Measurements from ENCODE around the gene FOXC2.

The FOXC2 gene

DNA sequence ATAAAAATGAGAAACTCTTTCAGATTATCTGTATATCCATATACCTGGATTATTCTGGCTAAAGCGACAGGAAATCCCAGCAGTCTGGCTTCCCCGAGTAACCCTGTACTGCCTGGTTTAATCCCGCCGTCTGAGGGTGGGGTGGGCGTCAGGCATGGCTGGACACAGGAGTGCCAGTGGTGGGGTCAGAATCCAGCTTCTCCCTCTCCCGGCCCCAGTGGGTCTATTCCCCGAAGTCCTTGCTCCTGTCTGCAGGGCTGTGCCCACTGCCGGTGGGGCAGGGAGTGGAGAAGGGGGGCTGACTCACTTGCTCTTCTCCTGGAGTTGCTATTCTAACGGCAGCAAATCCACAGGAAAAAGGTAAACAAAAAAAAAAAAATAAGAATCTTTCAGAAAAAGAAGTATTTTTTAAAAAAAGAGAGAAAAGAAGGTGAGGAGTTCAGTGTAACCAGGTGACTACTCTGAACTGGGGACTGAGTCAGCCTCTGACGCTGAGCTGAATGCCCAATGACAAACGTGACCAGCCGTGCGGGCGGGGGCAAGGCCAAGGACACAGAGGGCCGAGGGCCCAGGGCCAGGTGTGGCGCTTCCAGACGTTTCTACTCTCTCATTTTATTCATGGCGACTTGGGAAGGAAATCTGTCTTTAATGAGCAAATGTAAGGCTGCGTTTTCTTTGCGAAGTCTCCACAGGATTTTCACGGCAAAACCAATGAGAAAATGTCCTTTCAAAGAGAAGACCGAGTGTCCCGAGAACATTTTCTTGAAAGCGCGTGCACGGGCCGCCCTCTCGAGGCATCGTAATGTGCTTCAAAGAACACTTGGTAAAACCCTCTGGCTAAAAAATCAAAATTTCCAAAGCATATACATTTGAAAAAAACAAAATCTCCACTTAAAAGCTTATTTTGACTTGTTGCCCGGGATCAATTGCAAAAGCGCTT lies 36.1 kb upstream of the FOXC2 start:
- Mint-ChIP-seq H3K9me3 (no peaks in the 10 kb centered on the region), H3K36me3 (peaks cover 4% of the 10 kb centered on the region), H3K27ac (no peak overlapping the region), H3K27me3 (no peaks in the 10 kb centered on the region), H3K4me3 (no peak overlapping the region), H3K4me1 (no peaks in the 10 kb centered on the region)

DNA sequence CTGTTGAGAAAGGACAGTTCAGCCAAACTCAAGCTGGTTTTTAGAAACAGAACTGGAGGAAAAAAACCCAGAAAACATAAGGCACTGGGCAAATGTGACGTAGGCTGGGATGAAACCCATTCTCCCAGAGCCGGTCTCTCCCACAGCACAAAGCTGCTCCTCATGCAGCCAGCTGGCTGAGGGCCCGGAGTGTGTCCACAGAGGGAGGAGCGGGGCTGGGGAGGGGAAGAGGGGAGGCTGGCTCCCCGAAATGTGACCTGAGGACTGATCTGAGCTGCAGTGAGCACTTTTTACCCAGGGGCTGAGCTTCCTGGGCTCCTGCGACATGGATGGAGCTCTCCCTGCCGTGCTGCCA lies 35.5 kb upstream of the FOXC2 start:
- H3K4me3 Mint-ChIP-seq: no peak overlapping the region
- peaks cover 4% of the 10 kb centered on the region for H3K36me3 Mint-ChIP-seq
- no peaks in the 10 kb centered on the region for H3K27me3 Mint-ChIP-seq
- no peaks in the 10 kb centered on the region for H3K9me3 Mint-ChIP-seq
- H3K27ac Mint-ChIP-seq: no peak overlapping the region
- H3K4me1 Mint-ChIP-seq: no peaks in the 10 kb centered on the region

DNA sequence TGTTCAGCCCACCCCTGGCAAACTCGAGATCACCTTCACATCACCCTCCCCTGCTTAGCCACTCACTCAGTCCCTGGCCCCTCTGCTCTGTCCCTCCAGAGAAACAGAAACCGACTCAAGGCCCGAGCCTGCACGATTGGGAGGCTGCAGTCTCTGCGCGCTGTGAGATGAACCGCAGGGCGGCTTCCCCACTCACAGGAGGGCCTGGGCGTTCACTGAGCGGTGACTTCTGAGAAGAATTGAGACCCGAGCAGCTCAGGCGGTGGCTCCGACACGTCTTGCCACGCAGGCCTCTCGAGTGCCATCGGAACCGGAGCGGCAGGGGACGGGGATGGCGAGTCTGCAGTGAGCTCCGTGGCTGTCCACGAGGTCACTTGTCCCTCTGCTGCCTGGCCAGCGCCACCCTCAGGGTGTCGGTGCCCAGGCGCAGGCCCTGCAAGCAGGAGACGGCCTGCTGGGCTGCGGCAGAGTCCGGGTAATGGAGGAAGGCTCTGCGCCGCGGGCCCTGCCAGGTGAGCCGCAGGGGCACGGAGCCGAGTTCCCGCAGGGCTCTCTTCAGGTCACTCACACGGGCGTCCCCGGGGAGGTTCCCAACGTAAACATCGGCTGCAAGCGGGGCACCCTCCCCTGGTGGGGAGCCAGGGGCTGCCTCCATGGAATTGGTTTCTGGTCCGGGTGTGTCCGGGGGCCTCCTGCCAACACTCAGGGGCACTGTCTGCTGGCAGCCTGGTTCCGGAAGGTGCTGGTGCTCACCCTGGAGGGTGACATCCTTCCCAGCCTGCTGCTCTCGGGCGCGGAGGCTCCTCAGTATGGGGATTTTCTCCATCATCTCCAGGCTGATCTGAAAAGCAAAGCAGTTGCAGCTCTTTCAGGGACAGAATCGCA lies 34.7 kb upstream of the FOXC2 start:
- no peak overlapping the region for H3K4me3 Mint-ChIP-seq
- H3K27me3 Mint-ChIP-seq: no peaks in the 10 kb centered on the region
- no peaks in the 10 kb centered on the region for H3K9me3 Mint-ChIP-seq

DNA sequence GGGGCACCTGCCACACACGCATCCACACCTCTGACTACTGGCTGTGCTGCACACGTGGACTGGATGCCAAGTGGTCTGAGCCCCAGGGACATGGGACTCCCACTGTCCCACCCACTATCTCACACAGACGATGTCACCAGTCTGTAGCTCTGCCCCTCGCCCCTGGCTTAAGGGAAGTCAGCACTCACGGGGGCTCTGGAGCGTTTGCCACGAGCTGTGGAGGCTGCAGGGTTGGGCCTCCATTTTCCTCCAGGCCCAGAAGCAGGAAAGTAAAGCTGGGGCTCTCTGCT lies 34.2 kb upstream of the FOXC2 start:
- no peaks in the 10 kb centered on the region for H3K27me3 Mint-ChIP-seq

More for the DNA sequence above, 34.7 kb upstream of the FOXC2 start:
- Mint-ChIP-seq H3K36me3 (peaks cover 4% of the 10 kb centered on the region), H3K4me1 (no peaks in the 10 kb centered on the region), H3K27ac (no peak overlapping the region)

DNA sequence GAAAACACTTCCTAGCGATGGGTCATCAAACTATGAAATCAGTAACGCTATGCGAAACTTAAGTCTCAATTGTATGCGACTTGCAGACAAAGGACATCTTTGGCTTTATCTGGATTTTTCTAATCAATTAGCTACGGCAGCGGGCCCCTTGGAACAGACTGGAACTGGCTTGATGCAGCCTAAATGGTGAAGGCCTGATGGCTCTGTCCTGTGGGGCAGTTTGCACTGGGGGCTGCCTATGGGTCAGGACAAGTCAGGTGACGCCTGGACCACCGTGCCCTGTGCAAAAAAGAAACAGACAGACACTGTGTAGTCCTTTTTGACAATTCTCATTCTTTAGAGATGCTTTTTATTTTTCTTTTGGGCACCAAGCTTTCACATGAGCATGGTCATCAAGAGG lies 33.6 kb upstream of the FOXC2 start:
- Mint-ChIP-seq H3K9me3 (no peaks in the 10 kb centered on the region), H3K4me1 (no peaks in the 10 kb centered on the region), H3K27me3 (no peaks in the 10 kb centered on the region), H3K36me3 (peaks cover 4% of the 10 kb centered on the region), H3K4me3 (no peak overlapping the region), H3K27ac (no peak overlapping the region)

More for the DNA sequence above, 34.2 kb upstream of the FOXC2 start:
- peaks cover 4% of the 10 kb centered on the region for H3K36me3 Mint-ChIP-seq
- H3K4me1 Mint-ChIP-seq: no peaks in the 10 kb centered on the region
- no peaks in the 10 kb centered on the region for H3K9me3 Mint-ChIP-seq
- no peak overlapping the region for H3K4me3 Mint-ChIP-seq
- H3K27ac Mint-ChIP-seq: no peak overlapping the region

DNA sequence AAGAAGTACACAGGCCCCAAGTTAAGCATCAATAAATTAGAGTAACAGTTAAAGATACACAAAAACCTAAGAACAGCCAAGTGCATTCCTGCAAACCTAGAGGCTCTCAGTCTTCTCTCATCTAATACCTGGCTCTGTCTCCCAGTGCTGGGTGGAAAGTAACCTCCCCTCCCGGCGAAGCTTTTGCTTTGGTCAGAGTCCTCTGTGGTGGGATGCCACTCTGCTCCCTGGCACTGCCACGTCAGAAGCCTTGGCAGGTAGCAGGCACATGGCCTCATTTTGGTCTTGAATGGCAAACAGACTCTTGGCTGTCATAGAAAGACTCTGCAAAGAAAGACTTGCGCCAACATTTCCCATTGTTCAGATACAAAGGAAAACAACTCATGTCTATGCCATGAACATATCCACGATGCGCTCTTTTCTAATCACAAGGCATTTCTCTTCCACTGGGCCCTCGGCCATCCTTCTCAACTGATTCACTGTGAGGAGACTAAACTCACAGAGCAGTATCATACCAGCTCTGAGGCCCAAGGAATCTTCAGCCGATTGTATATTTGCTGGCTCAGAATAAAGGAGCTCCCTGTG lies 32.8 kb upstream of the FOXC2 start:
- no peaks in the 10 kb centered on the region for H3K27me3 Mint-ChIP-seq
- H3K4me3 Mint-ChIP-seq: no peak overlapping the region
- peaks cover 4% of the 10 kb centered on the region for H3K36me3 Mint-ChIP-seq
- H3K27ac Mint-ChIP-seq: no peak overlapping the region
- no peaks in the 10 kb centered on the region for H3K9me3 Mint-ChIP-seq
- no peaks in the 10 kb centered on the region for H3K4me1 Mint-ChIP-seq

DNA sequence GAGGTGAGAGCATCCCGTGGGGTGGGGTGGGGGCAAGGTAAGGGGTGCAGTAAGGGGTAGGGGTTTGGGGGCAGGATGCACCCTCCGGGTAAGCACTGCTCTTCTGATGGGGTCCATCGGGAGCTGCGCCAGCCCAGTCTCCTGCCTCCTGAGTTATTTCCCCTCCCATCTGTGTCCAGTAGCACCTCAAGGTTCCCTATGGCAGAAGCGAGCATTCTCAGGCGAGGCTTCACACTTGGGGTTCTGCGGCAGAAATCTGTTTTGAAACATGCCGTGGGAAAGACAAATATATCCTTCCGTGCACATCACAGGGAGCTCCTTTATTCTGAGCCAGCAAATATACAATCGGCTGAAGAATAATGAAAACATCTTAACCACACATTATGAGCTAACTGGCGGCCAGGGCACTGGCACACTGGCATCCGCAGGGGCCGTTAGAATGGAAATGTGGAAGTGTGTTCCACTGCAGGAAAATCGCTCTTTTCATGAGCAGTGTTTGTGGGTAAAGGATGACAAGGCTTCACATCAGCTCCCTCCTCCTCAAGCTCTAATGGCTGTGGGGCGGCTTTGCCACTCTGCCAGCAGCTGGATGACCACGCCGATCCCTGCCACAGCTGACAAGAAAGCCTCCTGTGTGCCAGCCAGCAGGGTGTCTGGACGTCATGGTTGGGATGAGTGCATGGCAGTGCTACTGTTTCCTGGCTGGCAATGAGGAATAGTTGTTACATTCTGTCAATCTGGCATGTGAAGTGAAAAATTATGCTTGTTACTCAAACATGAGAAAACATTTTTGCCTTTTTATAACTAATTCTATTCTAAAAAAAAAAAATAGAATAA lies 31.6 kb upstream of the FOXC2 start:
- Mint-ChIP-seq H3K27ac (no peak overlapping the region), H3K9me3 (no peaks in the 10 kb centered on the region), H3K36me3 (peaks cover 2% of the 10 kb centered on the region), H3K27me3 (no peaks in the 10 kb centered on the region), H3K4me1 (no peaks in the 10 kb centered on the region), H3K4me3 (no peak overlapping the region)

DNA sequence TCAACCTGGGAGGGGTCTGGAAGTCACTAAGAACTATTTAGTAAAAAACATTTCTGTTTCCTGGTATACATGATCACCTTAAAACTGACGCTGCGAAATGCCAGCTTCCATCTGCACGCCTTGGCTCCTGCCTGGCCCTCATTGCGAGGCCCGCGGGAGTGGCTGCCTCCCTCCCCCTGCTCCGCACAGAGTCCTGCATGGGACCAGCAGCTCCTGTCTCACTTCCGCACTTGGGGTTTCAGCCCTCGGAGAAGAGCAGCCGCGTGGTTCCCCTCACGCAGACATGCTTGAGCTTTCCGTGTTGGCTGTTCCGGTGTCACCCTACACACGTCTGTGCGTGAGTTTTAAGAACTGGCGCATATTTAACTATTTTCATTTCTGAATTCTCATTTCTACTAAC lies 30.0 kb upstream of the FOXC2 start:
- Mint-ChIP-seq H3K27ac (no peak overlapping the region), H3K36me3 (peaks cover 2% of the 10 kb centered on the region), H3K9me3 (no peaks in the 10 kb centered on the region), H3K4me3 (no peak overlapping the region), H3K27me3 (no peaks in the 10 kb centered on the region), H3K4me1 (no peaks in the 10 kb centered on the region)

DNA sequence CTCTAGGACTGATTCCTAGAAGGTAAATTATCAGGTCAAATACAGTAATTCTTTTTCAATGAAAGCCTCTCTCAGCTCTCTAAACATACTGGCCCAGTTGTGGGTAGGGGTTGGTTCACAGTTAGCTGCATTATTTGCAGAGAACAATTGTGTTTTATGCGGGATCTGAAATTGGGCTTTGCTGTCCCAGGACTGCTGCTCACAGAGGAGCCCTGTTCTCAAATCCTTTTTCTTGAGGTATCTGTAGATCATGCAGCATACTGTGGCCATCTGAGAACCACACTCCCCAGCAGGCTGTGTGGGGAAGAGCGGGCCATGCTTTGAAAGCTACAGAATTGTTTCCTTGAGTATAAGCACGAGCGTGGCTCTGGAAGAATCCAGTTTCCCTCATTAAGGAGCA lies 29.1 kb upstream of the FOXC2 start:
- Mint-ChIP-seq H3K27ac (no peak overlapping the region), H3K27me3 (no peaks in the 10 kb centered on the region), H3K4me3 (no peak overlapping the region), H3K36me3 (peaks cover 2% of the 10 kb centered on the region), H3K4me1 (no peaks in the 10 kb centered on the region), H3K9me3 (no peaks in the 10 kb centered on the region)

DNA sequence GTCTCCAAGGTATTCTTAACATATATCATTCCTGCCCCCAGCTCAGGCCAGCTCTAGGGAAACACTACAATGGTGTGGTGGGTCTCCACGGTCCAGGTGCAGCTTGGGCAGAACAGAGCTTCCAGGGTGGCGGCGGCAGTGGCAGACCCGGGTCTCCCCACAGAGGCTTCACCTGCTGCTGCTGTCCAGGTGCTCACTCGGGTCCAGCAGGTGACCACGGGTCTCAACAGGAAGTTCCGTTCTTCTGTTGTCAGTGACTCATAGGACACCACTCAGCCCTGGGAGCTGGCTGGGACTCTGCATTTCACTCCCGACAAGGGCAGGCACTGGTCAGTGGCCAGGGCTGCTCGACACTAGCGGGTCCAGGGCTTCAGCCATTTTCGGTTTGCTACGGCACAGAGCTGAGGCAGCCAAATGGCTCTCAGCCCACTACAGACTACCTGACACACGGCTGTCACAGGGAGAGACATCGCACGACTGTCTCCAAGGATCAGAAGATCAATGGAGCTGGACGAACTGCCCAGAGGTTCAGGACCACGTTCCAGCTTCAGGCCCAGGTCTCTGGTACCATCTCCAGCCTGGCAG lies 28.3 kb upstream of the FOXC2 start:
- Mint-ChIP-seq H3K27ac (no peak overlapping the region), H3K4me1 (no peaks in the 10 kb centered on the region), H3K4me3 (no peak overlapping the region), H3K36me3 (peaks cover 2% of the 10 kb centered on the region), H3K27me3 (no peaks in the 10 kb centered on the region), H3K9me3 (no peaks in the 10 kb centered on the region)

DNA sequence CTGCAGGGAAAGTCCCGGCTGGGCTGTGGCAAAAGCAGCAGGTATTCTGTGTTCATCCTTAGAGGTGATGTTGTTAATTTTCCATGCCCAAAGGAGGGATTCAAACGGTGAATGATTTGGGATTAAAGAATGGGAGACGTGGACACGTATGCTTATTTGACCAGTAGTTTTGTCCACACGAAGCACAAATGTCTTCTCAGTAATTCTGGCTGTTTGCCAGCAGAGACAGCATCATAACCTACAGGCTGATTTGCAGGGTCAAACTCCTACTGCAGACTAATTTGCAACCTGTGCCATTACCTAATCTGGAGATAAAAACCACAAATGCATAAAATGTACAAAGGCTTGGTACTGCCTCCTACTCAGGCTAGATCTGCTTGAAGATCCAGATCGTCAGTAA lies 25.7 kb upstream of the FOXC2 start:
- H3K36me3 Mint-ChIP-seq: peaks cover 11% of the 10 kb centered on the region

DNA sequence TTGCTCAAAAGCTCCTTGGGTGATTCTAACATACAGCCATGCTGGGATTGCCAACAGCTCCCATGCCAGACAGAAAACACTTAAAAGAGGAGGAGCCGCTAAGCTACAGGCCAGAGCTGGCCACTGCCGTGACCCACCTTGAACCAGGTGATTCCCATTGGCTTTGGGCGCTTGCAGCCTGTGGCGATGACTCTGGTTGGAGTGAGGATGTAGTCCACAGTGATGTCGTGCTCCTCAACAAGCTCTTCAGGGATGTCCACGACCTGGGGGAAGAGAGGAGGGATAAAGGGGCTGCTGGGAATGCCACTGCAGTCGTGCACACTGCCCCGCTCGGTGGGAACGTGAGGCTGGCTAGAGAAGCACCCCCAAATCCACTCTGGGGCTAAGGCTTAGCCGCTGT lies 25.1 kb upstream of the FOXC2 start:
- H3K4me3 Mint-ChIP-seq: no peak overlapping the region
- H3K27me3 Mint-ChIP-seq: no peaks in the 10 kb centered on the region
- peaks cover 11% of the 10 kb centered on the region for H3K36me3 Mint-ChIP-seq
- no peak overlapping the region for H3K27ac Mint-ChIP-seq
- no peaks in the 10 kb centered on the region for H3K9me3 Mint-ChIP-seq
- no peaks in the 10 kb centered on the region for H3K4me1 Mint-ChIP-seq

More for the DNA sequence above, 25.7 kb upstream of the FOXC2 start:
- no peak overlapping the region for H3K4me3 Mint-ChIP-seq
- no peaks in the 10 kb centered on the region for H3K9me3 Mint-ChIP-seq
- no peaks in the 10 kb centered on the region for H3K27me3 Mint-ChIP-seq
- no peaks in the 10 kb centered on the region for H3K4me1 Mint-ChIP-seq
- H3K27ac Mint-ChIP-seq: no peak overlapping the region

DNA sequence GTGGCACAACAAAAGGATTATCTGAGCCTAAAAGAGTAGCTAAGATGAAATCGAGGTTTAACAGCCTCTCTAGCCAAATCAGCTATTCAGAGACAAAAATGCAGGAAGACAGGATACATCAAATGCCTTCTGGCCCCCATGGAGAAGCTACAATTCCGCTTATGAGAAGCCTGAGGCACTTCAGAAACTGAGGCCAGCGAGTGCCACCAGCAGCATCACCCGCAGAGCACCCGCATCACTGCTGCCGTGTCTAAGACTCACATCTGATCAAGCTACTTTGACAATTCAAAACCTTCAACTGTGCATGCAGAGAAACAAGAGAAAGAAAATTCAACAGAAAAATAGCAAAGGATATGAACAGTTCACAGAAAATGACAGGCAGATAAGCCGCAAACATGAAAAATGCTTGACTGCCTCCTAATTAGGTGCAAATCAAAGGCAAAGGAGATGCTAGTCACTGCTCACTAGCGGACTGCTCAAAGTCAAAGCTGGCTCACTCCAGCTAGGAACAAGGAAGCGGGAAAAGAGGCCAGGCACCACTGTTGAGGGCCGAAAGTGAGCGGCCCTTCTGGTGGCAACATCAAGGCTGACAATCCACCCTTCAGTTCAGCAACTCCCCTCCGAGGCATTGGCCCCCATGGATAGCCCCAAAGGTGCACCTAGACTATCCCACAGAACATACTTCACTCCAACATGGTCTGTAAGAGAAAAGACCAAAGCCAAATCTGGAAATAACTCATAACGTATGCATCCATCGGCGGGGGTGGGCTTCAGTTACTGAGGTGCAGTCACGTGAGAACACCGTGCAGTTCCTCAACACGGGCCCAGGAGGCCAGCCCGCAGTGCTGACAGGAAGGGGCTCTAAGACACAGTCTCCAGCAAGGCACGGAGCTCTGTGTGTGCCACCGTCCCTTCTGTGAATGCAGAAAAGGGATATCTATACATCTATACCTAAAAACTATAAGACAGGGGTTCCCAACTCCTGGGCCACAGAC lies 23.6 kb upstream of the FOXC2 start:
- Mint-ChIP-seq H3K9me3 (no peaks in the 10 kb centered on the region), H3K27ac (no peak overlapping the region), H3K27me3 (no peaks in the 10 kb centered on the region), H3K4me1 (no peaks in the 10 kb centered on the region), H3K36me3 (peaks cover 11% of the 10 kb centered on the region), H3K4me3 (no peak overlapping the region)

DNA sequence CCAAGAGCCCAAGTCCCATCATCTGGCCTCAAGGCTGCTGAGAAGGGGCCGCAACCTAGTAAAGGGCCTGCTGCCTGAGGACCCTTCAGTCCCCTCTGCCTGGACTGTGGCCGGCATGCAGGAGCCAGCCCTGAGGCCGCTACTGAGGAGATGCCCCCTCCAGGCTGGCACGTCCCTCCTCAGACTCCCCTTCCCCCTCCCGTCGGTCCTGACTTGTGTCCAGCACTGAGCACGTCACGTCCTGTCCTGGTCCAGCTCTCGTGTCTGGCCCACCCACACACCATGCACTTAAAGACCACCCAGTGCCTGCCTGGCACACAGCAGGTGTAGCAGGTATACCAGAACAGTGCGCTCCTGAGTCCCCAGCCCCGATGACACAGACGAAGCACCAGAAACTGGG lies 21.1 kb upstream of the FOXC2 start:
- H3K27me3 Mint-ChIP-seq: no peaks in the 10 kb centered on the region
- H3K36me3 Mint-ChIP-seq: peaks cover 11% of the 10 kb centered on the region
- no peak overlapping the region for H3K4me3 Mint-ChIP-seq

More for the DNA sequence above, 21.1 kb upstream of the FOXC2 start:
- Mint-ChIP-seq H3K9me3 (no peaks in the 10 kb centered on the region), H3K4me1 (no peaks in the 10 kb centered on the region), H3K27ac (no peak overlapping the region)
